A549 (cell line): ENCODE measurements around the gene DNAJA3. TPM values are rescaled to one million over a fixed set of nuclear protein-coding genes. Genes with fewer than 3 reads are reported as not detected.

Experiments
- ATAC-seq, 2 experiments: fragments of 200-7000 bp in 1 of 2; fragments of >200 bp in 1 of 2; cut with Nextera tagmentation in 1 of 2; cut with Tn5 transposase in 1 of 2; 3 replicates each; pipeline versions ENCODE4 v1.8.0 to v1.9.1; 2018 to 2020; ENCODE audit warnings: mild to moderate bottlenecking in 1 of 2, moderate library complexity in 1 of 2
- CTCF ChIA-PET: fragments of 300-600 bp; sonication (Branson Sonifier 250); formaldehyde crosslinking; extraction: SDS; loops from one replicate; lab custom pipeline; 2021; ENCODE audit warnings: antibody characterized with exemption, inconsistent platforms; lab: Yijun Ruan, JAX
- POLR2A ChIA-PET: fragments of 350-600 bp; formaldehyde crosslinking; extraction: SDS; loops from one replicate; lab custom pipeline; 2021; ENCODE audit warnings: antibody characterized with exemption, inconsistent platforms; lab: Yijun Ruan, JAX
- DNase-seq, 2 experiments: peaks; one replicate each; pipeline versions ENCODE4 v3.0.0 to v3.0.0-alpha.2; 2011 to 2016; ENCODE audit warnings: low read depth in 1 of 2, low spot score in 1 of 2
- FAIRE-seq: peaks from 2 replicates; lab custom pipeline; 2011; peaks lifted over from hg19 to GRCh38; lab: Jason Lieb, UNC
- H3K27ac ChIP-seq, 2 experiments: fragments of >200 bp; sonication (Bioruptor Twin); formaldehyde crosslinking; 3 replicates each; pipeline ENCODE4 v1.5.1; 2016 to 2017
- H3K4me1 ChIP-seq: fragments of >200 bp; sonication (Bioruptor Twin); formaldehyde crosslinking; 3 replicates; pipeline ENCODE4 v1.6.1; 2016
- H3K4me2 ChIP-seq: fragments of >200 bp; sonication (Bioruptor Twin); formaldehyde crosslinking; 3 replicates; pipeline ENCODE4 v1.6.1; 2016
- H3K4me3 ChIP-seq: fragments of >200 bp; sonication (Bioruptor Twin); formaldehyde crosslinking; 3 replicates; pipeline ENCODE4 v1.5.1; 2016
- H3K9me3 ChIP-seq: fragments of >200 bp; sonication (Bioruptor Twin); formaldehyde crosslinking; 3 replicates; pipeline ENCODE4 v1.6.1; 2016
- EP300 ChIP-seq, 2 experiments: fragments of >200 bp; sonication (Bioruptor Twin); formaldehyde crosslinking; IDR thresholded peaks; 2 replicates in 1 of 2; 3 replicates in 1 of 2; pipeline ENCODE4 v1.6.1; 2016 to 2017
- FOSL2 ChIP-seq, 2 experiments: fragments of 450-650 bp in 1 of 2; fragments of >200 bp in 1 of 2; sonication (Bioruptor Twin) in 1 of 2; formaldehyde crosslinking; IDR thresholded peaks; 2 replicates each; pipeline versions ENCODE4 v1.5.0 to v1.6.1; 2016 to 2020; ENCODE audit warnings: mild to moderate bottlenecking in 1 of 2, moderate library complexity in 1 of 2
- HEYL ChIP-seq: fragments of 250-450 bp; sonication (Bioruptor Pico); IDR thresholded peaks from 2 replicates; pipeline ENCODE4 v1.8.0; 2021; ENCODE audit warnings: mild to moderate bottlenecking, moderate library complexity
- JUN ChIP-seq, 2 experiments: fragments of >200 bp; sonication (Bioruptor Twin); formaldehyde crosslinking; IDR thresholded peaks; 2 replicates in 1 of 2; 3 replicates in 1 of 2; pipeline ENCODE4 v1.6.1; 2016 to 2017
- MAZ ChIP-seq: fragments of 150-350 bp; IDR thresholded peaks from 2 replicates; pipeline ENCODE4 v1.6.1; 2014; ENCODE audit warnings: antibody characterized with exemption, low read depth, low read length, borderline replicate concordance
- PHF8 ChIP-seq: fragments of 200-600 bp; sonication (generic); IDR thresholded peaks from 2 replicates; pipeline ENCODE4 v1.6.1; 2016; ENCODE audit warnings: low read depth, mild to moderate bottlenecking, antibody characterized with exemption, moderate library complexity, borderline replicate concordance
- POLR2A ChIP-seq: IDR thresholded peaks from 2 replicates; pipeline ENCODE4 v1.6.1; 2012; ENCODE audit warnings: mild to moderate bottlenecking, low read length
- RAD21 ChIP-seq, 2 experiments: fragments of >200 bp in 1 of 2; sonication (Bioruptor Twin) in 1 of 2; formaldehyde crosslinking in 1 of 2; IDR thresholded peaks in 1 of 2; conservative IDR thresholded peaks in 1 of 2; 2 replicates in 1 of 2; 3 replicates in 1 of 2; pipeline ENCODE4 v1.6.1; 2012 to 2018; ENCODE audit warnings: inconsistent platforms in 1 of 2
- RCOR1 ChIP-seq: fragments of 150-350 bp; IDR thresholded peaks from 2 replicates; pipeline ENCODE4 v1.6.1; 2014; ENCODE audit warnings: antibody characterized with exemption, low read length, low read depth
- RFX5 ChIP-seq: fragments of 450-650 bp; IDR thresholded peaks from 2 replicates; pipeline ENCODE4 v1.7.1; 2014; ENCODE audit warnings: antibody characterized with exemption, mild to moderate bottlenecking, moderate library complexity
- RNF2 ChIP-seq: fragments of 200-600 bp; sonication (generic); IDR thresholded peaks from 2 replicates; pipeline ENCODE4 v1.6.1; 2016; ENCODE audit warnings: low read depth, mild to moderate bottlenecking, antibody characterized with exemption, moderate library complexity, borderline replicate concordance
- SREBF2 ChIP-seq: fragments of 450-650 bp; IDR thresholded peaks from 2 replicates; pipeline ENCODE4 v1.6.1; 2014; ENCODE audit warnings: mild to moderate bottlenecking, moderate library complexity
- ZC3H11A ChIP-seq: fragments of 450-650 bp; IDR thresholded peaks from 2 replicates; pipeline ENCODE4 v1.6.1; 2014; ENCODE audit warnings: antibody characterized with exemption, mild to moderate bottlenecking
- ZFP36 ChIP-seq: fragments of 450-650 bp; IDR thresholded peaks from 2 replicates; pipeline ENCODE4 v1.6.1; 2014; ENCODE audit warnings: borderline replicate concordance; ENCODE audit not compliant: partially characterized antibody
- WGBS: methylation state at CpG from one replicate; pipeline ENCODE4 v1.1.6; 2017; ENCODE audit errors: missing lambda C conversion rate; 5-methylcytosine and 5-hydroxymethylcytosine counted together
- polyA plus RNA-seq, 4 experiments: library from polyadenylated mRNA; depleted of rRNA in 3 of 4; stranded (reverse); fragments of >200 nt; fragmentation: RNase III in 1 of 4; extraction: RNeasy Plus Mini Kit Qiagen cat#74134 plus additional on column Dnase treatment in 1 of 4; gene quantifications; 2 replicates in 3 of 4; 3 replicates in 1 of 4; pipeline ENCODE4 v1.2.3, GENCODE V29; 2011 to 2017
- TF ChIP-seq, protein P1 (sequence below): fragments of >200 bp; sonication (Bioruptor Twin); formaldehyde crosslinking; IDR thresholded peaks from 2 replicates; pipeline ENCODE4 v1.6.1; 2016
- TF ChIP-seq, protein P2 (sequence below): fragments of 150-350 bp; IDR thresholded peaks from 2 replicates; pipeline ENCODE4 v1.6.1; 2014; ENCODE audit warnings: low read depth, mild to moderate bottlenecking, low read length
- TF ChIP-seq, protein P3 (sequence below): fragments of 250-450 bp; sonication (Bioruptor Pico); IDR thresholded peaks from 2 replicates; pipeline ENCODE4 v1.5.0; 2020; ENCODE audit warnings: low read depth, mild to moderate bottlenecking, moderate library complexity
- TF ChIP-seq, protein P4 (sequence below): IDR thresholded peaks from 2 replicates; pipeline ENCODE4 v1.6.1; 2012
- TF ChIP-seq, protein P5 (sequence below): fragments of >200 bp; sonication (Bioruptor Twin); formaldehyde crosslinking; IDR thresholded peaks from 3 replicates; pipeline ENCODE4 v1.6.1; 2016

The DNAJA3 gene
- polyA plus RNA-seq, 2 of the 4 experiments (the other 2 are of a cell fraction): 64.6 to 77.2 TPM

DNA sequence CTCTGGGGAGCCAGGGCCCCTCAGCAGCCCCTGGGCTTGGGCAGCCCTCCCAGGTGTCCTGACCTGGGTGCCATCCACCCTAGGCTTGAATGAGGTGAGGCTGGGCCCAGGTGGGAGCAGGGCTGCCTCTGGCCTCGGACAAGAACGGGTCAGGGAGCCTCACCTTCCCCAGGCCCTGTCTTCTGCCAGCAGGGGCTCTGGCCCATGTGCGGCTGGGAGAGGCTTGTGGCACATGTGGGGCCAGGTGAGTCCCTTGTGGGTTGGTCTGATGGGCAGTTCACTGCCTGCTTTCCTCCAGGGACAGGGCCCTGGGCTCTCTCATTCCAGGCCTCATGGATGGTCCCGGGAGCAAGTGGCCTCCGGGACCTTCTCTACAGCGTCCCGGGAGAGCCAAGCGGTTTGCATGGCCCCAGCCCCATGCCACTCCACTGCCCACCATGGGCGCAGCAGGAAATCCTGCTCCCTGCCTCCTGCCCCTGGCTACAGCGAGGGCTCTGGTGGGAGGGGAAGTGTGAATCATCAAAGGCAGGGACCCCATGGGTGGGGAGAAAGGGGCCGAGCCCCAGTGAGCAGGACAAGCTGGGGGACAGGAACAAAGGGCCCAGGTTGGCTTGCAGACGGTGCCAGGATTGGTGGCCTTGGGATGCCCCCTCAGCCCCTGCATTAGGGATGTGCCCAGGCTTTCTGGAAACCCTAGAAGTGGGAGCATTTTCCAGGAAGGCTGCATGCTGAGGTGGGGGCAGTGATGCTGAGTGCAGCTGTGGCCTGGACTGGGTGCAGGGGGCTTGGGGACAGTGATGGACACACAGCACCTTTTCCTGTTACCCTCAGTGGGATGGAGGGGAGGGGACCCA is 41.9 kb upstream of the DNAJA3 start (continued):
- no peak for TF ChIP-seq FOSL2 (IDR thresholded peaks at IDR 0.05)
- TF ChIP-seq FOSL2 (CRISPR knock-in tag; IDR thresholded peaks at IDR 0.05): no peak

DNA sequence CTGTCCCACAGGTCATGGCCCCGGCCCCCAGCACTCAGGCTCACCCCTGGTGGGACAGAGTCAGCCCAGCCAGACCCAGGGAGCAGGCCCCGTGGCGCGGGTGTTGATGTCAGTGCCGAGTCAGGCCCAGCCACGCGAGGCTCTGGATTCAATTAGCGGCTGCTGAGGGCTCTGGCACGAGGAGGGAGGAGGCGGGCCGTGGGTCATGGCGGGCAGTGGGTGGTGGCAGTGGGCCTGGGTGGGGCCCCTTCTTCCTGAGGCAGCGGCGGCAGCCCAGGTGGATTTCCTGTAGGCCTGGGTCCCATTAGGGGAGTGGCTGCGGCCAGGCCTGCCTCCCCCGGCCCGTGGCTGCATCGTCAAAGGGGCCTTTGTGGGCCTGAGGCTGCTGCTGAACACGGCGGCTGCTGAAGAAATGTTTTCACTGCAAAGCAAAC is 41.1 kb upstream of the DNAJA3 start:
- FAIRE-seq: no peak
- H3K4me3 ChIP-seq: no peak overlapping the region
- ChIA-PET POLR2A (no interaction called here), CTCF (interaction anchor here (1.2 to 32.6 kb wide), 3 partner anchors 20 to 54 kb away, joined by 3 to 833 read pairs (median 638); partner anchors contain the start of gene VASN)
- no peak overlapping the region for H3K27ac ChIP-seq
- no peaks in the 10 kb centered on the region for H3K9me3 ChIP-seq
- no peak for ATAC-seq
- no peak overlapping the region for H3K4me2 ChIP-seq
- H3K4me1 ChIP-seq: peaks cover 12% of the 10 kb centered on the region; the same call in 2 of the 3 replicates
- WGBS: 90% methylated on average over 7 of the region's 20 CpGs
- DNase-seq: no peak
- TF ChIP-seq POLR2A: no peak
- no peak for TF ChIP-seq ZC3H11A
- TF ChIP-seq, protein P1, sequence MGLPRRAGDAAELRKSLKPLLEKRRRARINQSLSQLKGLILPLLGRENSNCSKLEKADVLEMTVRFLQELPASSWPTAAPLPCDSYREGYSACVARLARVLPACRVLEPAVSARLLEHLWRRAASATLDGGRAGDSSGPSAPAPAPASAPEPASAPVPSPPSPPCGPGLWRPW: no peak
- no peak for TF ChIP-seq RFX5
- TF ChIP-seq RNF2: no peak
- TF ChIP-seq, protein P2, sequence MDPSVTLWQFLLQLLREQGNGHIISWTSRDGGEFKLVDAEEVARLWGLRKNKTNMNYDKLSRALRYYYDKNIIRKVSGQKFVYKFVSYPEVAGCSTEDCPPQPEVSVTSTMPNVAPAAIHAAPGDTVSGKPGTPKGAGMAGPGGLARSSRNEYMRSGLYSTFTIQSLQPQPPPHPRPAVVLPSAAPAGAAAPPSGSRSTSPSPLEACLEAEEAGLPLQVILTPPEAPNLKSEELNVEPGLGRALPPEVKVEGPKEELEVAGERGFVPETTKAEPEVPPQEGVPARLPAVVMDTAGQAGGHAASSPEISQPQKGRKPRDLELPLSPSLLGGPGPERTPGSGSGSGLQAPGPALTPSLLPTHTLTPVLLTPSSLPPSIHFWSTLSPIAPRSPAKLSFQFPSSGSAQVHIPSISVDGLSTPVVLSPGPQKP: no peak
- TF ChIP-seq, protein P3, sequence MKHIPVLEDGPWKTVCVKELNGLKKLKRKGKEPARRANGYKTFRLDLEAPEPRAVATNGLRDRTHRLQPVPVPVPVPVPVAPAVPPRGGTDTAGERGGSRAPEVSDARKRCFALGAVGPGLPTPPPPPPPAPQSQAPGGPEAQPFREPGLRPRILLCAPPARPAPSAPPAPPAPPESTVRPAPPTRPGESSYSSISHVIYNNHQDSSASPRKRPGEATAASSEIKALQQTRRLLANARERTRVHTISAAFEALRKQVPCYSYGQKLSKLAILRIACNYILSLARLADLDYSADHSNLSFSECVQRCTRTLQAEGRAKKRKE (CRISPR knock-in tag): no peak
- no peak for TF ChIP-seq MAZ
- no peak for TF ChIP-seq RCOR1
- no peak for TF ChIP-seq EP300 (IDR thresholded peaks at IDR 0.05)
- TF ChIP-seq ZFP36: no peak
- TF ChIP-seq, protein P4, sequence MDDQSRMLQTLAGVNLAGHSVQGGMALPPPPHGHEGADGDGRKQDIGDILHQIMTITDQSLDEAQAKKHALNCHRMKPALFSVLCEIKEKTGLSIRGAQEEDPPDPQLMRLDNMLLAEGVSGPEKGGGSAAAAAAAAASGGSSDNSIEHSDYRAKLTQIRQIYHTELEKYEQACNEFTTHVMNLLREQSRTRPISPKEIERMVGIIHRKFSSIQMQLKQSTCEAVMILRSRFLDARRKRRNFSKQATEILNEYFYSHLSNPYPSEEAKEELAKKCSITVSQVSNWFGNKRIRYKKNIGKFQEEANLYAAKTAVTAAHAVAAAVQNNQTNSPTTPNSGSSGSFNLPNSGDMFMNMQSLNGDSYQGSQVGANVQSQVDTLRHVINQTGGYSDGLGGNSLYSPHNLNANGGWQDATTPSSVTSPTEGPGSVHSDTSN: no peak
- TF ChIP-seq HEYL: no peak
- TF ChIP-seq PHF8: no peak
- no peak for TF ChIP-seq JUN (IDR thresholded peaks at IDR 0.05)
- TF ChIP-seq, protein P5, sequence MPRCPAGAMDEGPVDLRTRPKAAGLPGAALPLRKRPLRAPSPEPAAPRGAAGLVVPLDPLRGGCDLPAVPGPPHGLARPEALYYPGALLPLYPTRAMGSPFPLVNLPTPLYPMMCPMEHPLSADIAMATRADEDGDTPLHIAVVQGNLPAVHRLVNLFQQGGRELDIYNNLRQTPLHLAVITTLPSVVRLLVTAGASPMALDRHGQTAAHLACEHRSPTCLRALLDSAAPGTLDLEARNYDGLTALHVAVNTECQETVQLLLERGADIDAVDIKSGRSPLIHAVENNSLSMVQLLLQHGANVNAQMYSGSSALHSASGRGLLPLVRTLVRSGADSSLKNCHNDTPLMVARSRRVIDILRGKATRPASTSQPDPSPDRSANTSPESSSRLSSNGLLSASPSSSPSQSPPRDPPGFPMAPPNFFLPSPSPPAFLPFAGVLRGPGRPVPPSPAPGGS: no peak
- TF ChIP-seq SREBF2: no peak
- no peak for TF ChIP-seq RAD21 (conservative IDR thresholded peaks at IDR 0.05 in 1 of 2, IDR thresholded peaks at IDR 0.05 in 1 of 2)
